MCF 10A (cell line): Measurements from ENCODE around the gene CASP9. TPM values are rescaled to one million over a fixed set of nuclear protein-coding genes. Genes with fewer than 3 reads are reported as not detected.
A peak's percentile ranks its signal among the peaks of the same experiment; 100 is the strongest.

Source experiments
- BruUV-seq: library from RNA; stranded (reverse); fragments of 400-500 nt; replicated peaks from 2 replicates; lab custom pipeline; 2021; lab: Mats Ljungman, UMichigan
- CTCF ChIA-PET: fragments of 300-600 bp; sonication (Branson Sonifier 250); formaldehyde crosslinking; extraction: SDS; loops from one replicate; lab custom pipeline; 2021; ENCODE audit warnings: antibody characterized with exemption, inconsistent platforms; lab: Yijun Ruan, JAX
- POLR2A ChIA-PET: fragments of 300-600, 350-650 bp; sonication (Branson Sonifier 250); formaldehyde crosslinking; extraction: SDS; loops from one replicate; lab custom pipeline; 2020; ENCODE audit warnings: antibody characterized with exemption, inconsistent platforms; lab: Yijun Ruan, JAX
- DNase-seq: peaks from one replicate; pipeline ENCODE4 v3.0.0-alpha.2; 2018; ENCODE audit not compliant: unreplicated experiment
- H3K27ac Mint-ChIP-seq: one replicate; pipeline ENCODE4 v1.8.0; 2022; ENCODE audit warnings: mild to moderate bottlenecking, low read depth, mixed read lengths; ENCODE audit not compliant: unreplicated experiment
- H3K27me3 Mint-ChIP-seq: one replicate; pipeline ENCODE4 v1.8.0; 2022; ENCODE audit warnings: mixed read lengths; ENCODE audit not compliant: insufficient read depth, unreplicated experiment
- H3K36me3 Mint-ChIP-seq: one replicate; pipeline ENCODE4 v1.8.0; 2022; ENCODE audit warnings: mild to moderate bottlenecking, moderate library complexity, mixed read lengths; ENCODE audit not compliant: insufficient read depth, unreplicated experiment
- H3K4me1 Mint-ChIP-seq: one replicate; pipeline ENCODE4 v1.8.0; 2022; ENCODE audit warnings: mixed read lengths; ENCODE audit not compliant: insufficient read depth, unreplicated experiment
- H3K4me3 Mint-ChIP-seq: one replicate; pipeline ENCODE4 v1.8.0; 2022; ENCODE audit warnings: mild to moderate bottlenecking, moderate library complexity, mixed read lengths; ENCODE audit not compliant: unreplicated experiment
- H3K9me3 Mint-ChIP-seq: one replicate; pipeline ENCODE4 v1.8.0; 2022; ENCODE audit warnings: mixed read lengths; ENCODE audit not compliant: unreplicated experiment
- CTCF ChIP-seq: fragments of 200-600 bp; IDR thresholded peaks from one replicate; pipeline ENCODE4 v1.8.0; 2022; ENCODE audit warnings: antibody characterized with exemption, mild to moderate bottlenecking; ENCODE audit not compliant: unreplicated experiment
- intact Hi-C: fragments of 100-400 bp; cut with micrococcal nuclease; formaldehyde crosslinking; loops from 2 replicates; pipeline ENCODE4 v1.14.1; 2022
- total RNA-seq: library from RNA; stranded (reverse); gene quantifications from 2 replicates; pipeline ENCODE4 v1.2.3, GENCODE V29; 2022

Gene CASP9
- total RNA-seq, 1 experiment from 2014 or later = 8.9 TPM

- Mint-ChIP-seq H3K27ac (no peak within 1 kb of the TSS), H3K27me3 (no peaks in the 10 kb centered on the region), H3K4me1 (peaks cover 5% of the 10 kb centered on the region), H3K36me3 (no peaks in the 10 kb centered on the region), H3K4me3 (no peak within 1 kb of the TSS), H3K9me3 (no peaks in the 10 kb centered on the region)
- intact Hi-C loops = no loop called here
- no peak for DNase-seq
- ChIA-PET POLR2A (interaction anchor here (0.7 kb wide), 1 partner anchor 1672 kb away, joined by 3 read pairs; no protein-coding TSS in a partner anchor), CTCF (no interaction called here)
- no TSS peak for BruUV-seq
- TF ChIP-seq CTCF = no peak
These were observed 67.6 kb downstream of the CASP9 start, which contains the start of gene CELA2A for GRCh38 chr1:15456313-15456954. Gene CELA2A, plus strand, starts transcription at chr1:15456732. Its CDS starts 22 bp downstream, at chr1:15456754.

- intact Hi-C loops = no loop called here
- H3K27me3 Mint-ChIP-seq = no peaks in the 10 kb centered on the region
- DNase-seq = peak; percentile 84
- BruUV-seq = no TSS peak
- POLR2A ChIA-PET = no interaction called here
- TF ChIP-seq CTCF = no peak
- H3K9me3 Mint-ChIP-seq = no peaks in the 10 kb centered on the region
- CTCF ChIA-PET = no interaction called here
- no peak overlapping the region for H3K27ac Mint-ChIP-seq
- H3K4me1 Mint-ChIP-seq = peaks cover 5% of the 10 kb centered on the region
- no peak overlapping the region for H3K4me3 Mint-ChIP-seq
- no peaks in the 10 kb centered on the region for H3K36me3 Mint-ChIP-seq
These were observed 68.5 kb downstream of the CASP9 start for GRCh38 chr1:15455522-15455921.

- Mint-ChIP-seq H3K9me3 (no peaks in the 10 kb centered on the region), H3K27me3 (no peaks in the 10 kb centered on the region), H3K27ac (no peak overlapping the region), H3K4me1 (peaks cover 5% of the 10 kb centered on the region), H3K4me3 (no peak overlapping the region), H3K36me3 (no peaks in the 10 kb centered on the region)
- peak; percentile 66 for DNase-seq
- ChIA-PET CTCF (no interaction called here), POLR2A (no interaction called here)
- TF ChIP-seq CTCF = no peak
- intact Hi-C loops = no loop called here
- no TSS peak for BruUV-seq
These were observed 69.8 kb downstream of the CASP9 start for GRCh38 chr1:15454256-15454655.

GRCh38 chr1:15453734-15454133, 70.3 kb downstream of the CASP9 start:
- no peak overlapping the region for H3K27ac Mint-ChIP-seq
- POLR2A ChIA-PET = no interaction called here
- intact Hi-C loops = no loop called here

More at GRCh38 chr1:15453734-15454133, 70.3 kb downstream of the CASP9 start:
- BruUV-seq = no TSS peak
- H3K4me3 Mint-ChIP-seq = no peak overlapping the region
- no peaks in the 10 kb centered on the region for H3K36me3 Mint-ChIP-seq
- TF ChIP-seq CTCF = no peak
- H3K9me3 Mint-ChIP-seq = no peaks in the 10 kb centered on the region
- peaks cover 5% of the 10 kb centered on the region for H3K4me1 Mint-ChIP-seq
- DNase-seq = no peak
- H3K27me3 Mint-ChIP-seq = no peaks in the 10 kb centered on the region
- CTCF ChIA-PET = no interaction called here
